ENCODE results near the gene RNU4-1. TPM values are rescaled to one million over a fixed set of nuclear protein-coding genes. Genes with fewer than 3 reads are reported as not detected.

The RNU4-1 gene
- total and polyA plus RNA-seq, 2 donors (not counting 3 experiments of a cell fraction or from before 2014, with no cell fraction given): under 0.01 to 2,141 TPM

GRCh38 chr12:120276734-120277133 is 16.3 kb downstream of the RNU4-1 start:
- no peak overlapping the region for H3K27ac ChIP-seq (ENCODE audit: insufficient read depth, low read depth, low read length)
- no peaks in the 10 kb centered on the region for H4K20me1 ChIP-seq (replicated peaks; ENCODE audit: control insufficient read depth, extremely low read depth, insufficient read depth, low read length)
- intact Hi-C loops (cut with micrococcal nuclease): no loop called here
- dilution Hi-C loops (cut with MboI; ENCODE audit: extremely low pct_ligation_motif_present, low sequenced_read_pairs): no loop called here
- TF ChIP-seq JUN (IDR thresholded peaks at IDR 0.05; ENCODE audit: borderline replicate concordance, insufficient read depth, insufficient read length, low read depth) (no peak), MYC (IDR thresholded peaks at IDR 0.05; ENCODE audit: low read depth, low read length) (no peak), POLR2AphosphoS5 (IDR thresholded peaks at IDR 0.05; ENCODE audit: insufficient read depth, low read depth, low read length) (no peak), CTCF (IDR thresholded peaks at IDR 0.05; ENCODE audit: extremely low read depth in 1 of 2, insufficient read depth in 1 of 2, low read depth in 1 of 2, low read length in 2 of 2) (no peak), MAX (IDR thresholded peaks at IDR 0.05; ENCODE audit: insufficient read depth, insufficient read length) (no peak), GATA2 (IDR thresholded peaks at IDR 0.05; ENCODE audit: insufficient read depth, insufficient read length, low read depth, low read length) (no peak), POLR2A (IDR thresholded peaks at IDR 0.05; ENCODE audit: low read depth, low read length) (no peak), FOS (IDR thresholded peaks at IDR 0.05; ENCODE audit: borderline replicate concordance, insufficient read depth, low read length) (no peak), EZH2 (IDR thresholded peaks at IDR 0.05; ENCODE audit: borderline replicate concordance, low read depth, low read length, severe bottlenecking) (no peak)
- POLR2A ChIA-PET: no interaction called here
- no peaks in the 10 kb centered on the region for H3K9me1 ChIP-seq (replicated peaks; ENCODE audit: control insufficient read depth, extremely low read depth, insufficient read depth, low read length)
- no peak overlapping the region for H2AFZ ChIP-seq (ENCODE audit: low read depth, low read length)
- DNase-seq (ENCODE audit: low read depth, low spot score) (no peak), FAIRE-seq (no peak)
- H3K79me2 ChIP-seq (ENCODE audit: control insufficient read depth, insufficient read depth, low read length): no peaks in the 10 kb centered on the region
- H3K27me3 ChIP-seq (ENCODE audit: control insufficient read depth in 2 of 2, insufficient read depth in 2 of 2, low read length in 2 of 2): no peaks in the 10 kb centered on the region
- H3K9me3 ChIP-seq (replicated peaks; ENCODE audit: control insufficient read depth, insufficient read depth, low read length): no peaks in the 10 kb centered on the region
- no peaks in the 10 kb centered on the region for H3K36me3 ChIP-seq (ENCODE audit: control insufficient read depth in 2 of 2, extremely low read depth in 1 of 2, insufficient read depth in 2 of 2, low read length in 2 of 2)
- no peak overlapping the region for H3K4me3 ChIP-seq (replicated peaks in 1 of 3; ENCODE audit: insufficient read depth in 1 of 3, low read depth in 1 of 3, low read length in 3 of 3)
- no peak overlapping the region for H3K9ac ChIP-seq (replicated peaks; ENCODE audit: extremely low read depth, insufficient read depth, low read length)
- no TSS peak for BruUV-seq (replicated peaks)
- CTCF ChIA-PET: no interaction called here
- no peak overlapping the region for H3K4me2 ChIP-seq (ENCODE audit: insufficient read depth, low read length)
- no peaks in the 10 kb centered on the region for H3K4me1 ChIP-seq (ENCODE audit: control insufficient read depth, extremely low read depth, insufficient read depth, low read length)
